Left ventricle myocardium inferior (tissue), 1 donor: Measurements from ENCODE around the gene CFAP69. TPM values are rescaled to one million over a fixed set of nuclear protein-coding genes. Genes with fewer than 3 reads are reported as not detected.

Source experiments
- DNase-seq: peaks from one replicate; pipeline ENCODE4 v3.0.0-alpha.2; 2020
- H3K27ac ChIP-seq: fragments of 200-600 bp; replicated peaks from 2 replicates; pipeline ENCODE4 v1.8.0; 2021
- H3K27me3 ChIP-seq: fragments of 200-600 bp; 2 replicates; pipeline ENCODE4 v1.8.0; 2021; ENCODE audit warnings: low read depth
- H3K36me3 ChIP-seq: fragments of 200-600 bp; 2 replicates; pipeline ENCODE4 v1.8.0; 2021
- H3K4me1 ChIP-seq: fragments of 200-600 bp; 2 replicates; pipeline ENCODE4 v1.8.0; 2021
- H3K4me3 ChIP-seq: fragments of 200-600 bp; 2 replicates; pipeline ENCODE4 v1.8.0; 2021; ENCODE audit warnings: mild to moderate bottlenecking, moderate library complexity
- H3K9me3 ChIP-seq: fragments of 200-600 bp; replicated peaks from 2 replicates; pipeline ENCODE4 v1.8.0; 2021
- CTCF ChIP-seq: fragments of 200-600 bp; IDR thresholded peaks from 2 replicates; pipeline ENCODE4 v1.8.0; 2021; ENCODE audit warnings: antibody characterized with exemption, mild to moderate bottlenecking, borderline replicate concordance
- intact Hi-C: fragments of 100-400 bp; cut with micrococcal nuclease; formaldehyde crosslinking; loops from one replicate; pipeline ENCODE4 v1.11.0; 2022
- total RNA-seq: library from RNA; stranded (reverse); fragmentation: NEBNext Ultra II Directional; extraction: Animal tissue kit (Norgen Biotek cat#: 25700); gene quantifications from one replicate; pipeline ENCODE4 v1.2.1, GENCODE V29; 2021
- donor health status: DM: no; HTN: yes; CAD: no; lungs with severe emphysema.

CFAP69 gene
- total RNA-seq, 1 donor from 2014 or later, result 3.8 TPM

GRCh38 chr7:90270431-90271178, 25.6 kb downstream of the CFAP69 start:
- Histone ChIP-seq H3K27me3 (no peaks in the 10 kb centered on the region), H3K36me3 (no peaks in the 10 kb centered on the region), H3K4me1 (no peaks in the 10 kb centered on the region), H3K27ac (no peak overlapping the region), H3K4me3 (no peak overlapping the region), H3K9me3 (no peaks in the 10 kb centered on the region)
- TF ChIP-seq CTCF, result no peak
- no peak for DNase-seq
- intact Hi-C loops, result no loop called here

GRCh38 chr7:90271753-90272152, 26.8 kb downstream of the CFAP69 start:
- intact Hi-C loops, result no loop called here
- Histone ChIP-seq H3K36me3 (no peaks in the 10 kb centered on the region), H3K4me3 (no peak overlapping the region), H3K4me1 (no peaks in the 10 kb centered on the region), H3K27me3 (no peaks in the 10 kb centered on the region), H3K27ac (no peak overlapping the region), H3K9me3 (no peaks in the 10 kb centered on the region)
- no peak for TF ChIP-seq CTCF
- no peak for DNase-seq

GRCh38 chr7:90272242-90272641, 27.3 kb downstream of the CFAP69 start:
- TF ChIP-seq CTCF, result no peak
- DNase-seq, result no peak
- intact Hi-C loops, result no loop called here

GRCh38 chr7:90274161-90274560, 29.2 kb downstream of the CFAP69 start:
- Histone ChIP-seq H3K9me3 (no peaks in the 10 kb centered on the region), H3K27me3 (no peaks in the 10 kb centered on the region), H3K27ac (no peak overlapping the region), H3K4me1 (no peaks in the 10 kb centered on the region), H3K36me3 (no peaks in the 10 kb centered on the region), H3K4me3 (no peak overlapping the region)
- TF ChIP-seq CTCF, result no peak
- no peak for DNase-seq
- intact Hi-C loops, result no loop called here

More at GRCh38 chr7:90272242-90272641, 27.3 kb downstream of the CFAP69 start:
- Histone ChIP-seq H3K4me1 (no peaks in the 10 kb centered on the region), H3K36me3 (no peaks in the 10 kb centered on the region), H3K27me3 (no peaks in the 10 kb centered on the region), H3K27ac (no peak overlapping the region), H3K9me3 (no peaks in the 10 kb centered on the region), H3K4me3 (no peak overlapping the region)

GRCh38 chr7:90276033-90276728, 31.2 kb downstream of the CFAP69 start:
- DNase-seq, result no peak
- Histone ChIP-seq H3K27me3 (no peaks in the 10 kb centered on the region), H3K9me3 (no peaks in the 10 kb centered on the region), H3K36me3 (peaks cover 5% of the 10 kb centered on the region), H3K4me3 (no peak overlapping the region), H3K4me1 (no peaks in the 10 kb centered on the region), H3K27ac (no peak overlapping the region)
- intact Hi-C loops, result no loop called here
- TF ChIP-seq CTCF, result no peak
